HuH-7.5 (cell line): Measurements from ENCODE around the gene CMTM7.
"Not testable (repeated sequence)": the region's sequence is repeated elsewhere in the genome, so short reads cannot be mapped to it uniquely, and the experiment has no call there.

Source experiments
- DNase-seq: peaks from one replicate; pipeline ENCODE4 v3.0.0; 2011; ENCODE audit warnings: low spot score

The CMTM7 gene

GRCh38 chr3:32459450-32459849, 67.8 kb downstream of the CMTM7 start:
- DNase-seq = no peak

- no peak for DNase-seq
Observed at GRCh38 chr3:32460031-32460749, 68.5 kb downstream of the CMTM7 start.

- not testable (repeated sequence) for DNase-seq
Observed at GRCh38 chr3:32460817-32461496, 69.3 kb downstream of the CMTM7 start.

- not testable (repeated sequence) for DNase-seq
Observed at GRCh38 chr3:32462191-32462986, 70.7 kb downstream of the CMTM7 start.

- DNase-seq = not testable (repeated sequence)
Observed at GRCh38 chr3:32463415-32463814, 71.8 kb downstream of the CMTM7 start.

GRCh38 chr3:32464726-32465125, 73.1 kb downstream of the CMTM7 start:
- DNase-seq = not testable (repeated sequence)

GRCh38 chr3:32466808-32467207, 75.2 kb downstream of the CMTM7 start:
- DNase-seq = not testable (repeated sequence)

- DNase-seq = peak; percentile 77
Observed at GRCh38 chr3:32467333-32468070, 75.8 kb downstream of the CMTM7 start.

- DNase-seq = no peak
Observed at GRCh38 chr3:32469151-32469874, 77.7 kb downstream of the CMTM7 start.

- no peak for DNase-seq
Observed at GRCh38 chr3:32470362-32470761, 78.7 kb downstream of the CMTM7 start.

GRCh38 chr3:32471246-32471645, 79.6 kb downstream of the CMTM7 start:
- no peak for DNase-seq

- not testable (repeated sequence) for DNase-seq
Observed at GRCh38 chr3:32472151-32472550, 80.5 kb downstream of the CMTM7 start.

GRCh38 chr3:32474201-32474600, 82.5 kb downstream of the CMTM7 start:
- no peak for DNase-seq

GRCh38 chr3:32480604-32481003, 89.0 kb downstream of the CMTM7 start:
- no peak for DNase-seq

- no peak for DNase-seq
Observed at GRCh38 chr3:32481791-32482631, 90.4 kb downstream of the CMTM7 start.

- DNase-seq = no peak
Observed at GRCh38 chr3:32482693-32483092, 91.0 kb downstream of the CMTM7 start.

- DNase-seq = no peak
Observed at GRCh38 chr3:32483772-32484171, 92.1 kb downstream of the CMTM7 start.

- no peak for DNase-seq
Observed at GRCh38 chr3:32484436-32484835, 92.8 kb downstream of the CMTM7 start.

GRCh38 chr3:32487781-32488473, 96.3 kb downstream of the CMTM7 start:
- DNase-seq = no peak

GRCh38 chr3:32488474-32489008, 96.9 kb downstream of the CMTM7 start:
- DNase-seq = no peak
